ENCODE results near the gene PTGER3.
A peak's percentile ranks its signal among the peaks of the same experiment; 100 is the strongest.

GRCh38 chr1:71080739-71081696 lies 33.4 kb upstream of the PTGER3 start, which contains the start of gene ZRANB2:
- TF ChIP-seq CTCF (IDR thresholded peaks at IDR 0.05; ENCODE audit: insufficient read depth, low read depth, low read length) (peak; percentile 68), EZH2 (IDR thresholded peaks at IDR 0.05; ENCODE audit: insufficient read depth, low read length) (no peak)
